ENCODE results near the gene SLC25A1.

SLC25A1 gene

GRCh38 chr22:19201869-19202798 lies 23.6 kb upstream of the SLC25A1 start:
- no peak for DNase-seq (ENCODE audit: low read depth, low spot score)
- H3K4me3 ChIP-seq (ENCODE audit: low read depth, low read length): no peak overlapping the region
- TF ChIP-seq, protein P1, sequence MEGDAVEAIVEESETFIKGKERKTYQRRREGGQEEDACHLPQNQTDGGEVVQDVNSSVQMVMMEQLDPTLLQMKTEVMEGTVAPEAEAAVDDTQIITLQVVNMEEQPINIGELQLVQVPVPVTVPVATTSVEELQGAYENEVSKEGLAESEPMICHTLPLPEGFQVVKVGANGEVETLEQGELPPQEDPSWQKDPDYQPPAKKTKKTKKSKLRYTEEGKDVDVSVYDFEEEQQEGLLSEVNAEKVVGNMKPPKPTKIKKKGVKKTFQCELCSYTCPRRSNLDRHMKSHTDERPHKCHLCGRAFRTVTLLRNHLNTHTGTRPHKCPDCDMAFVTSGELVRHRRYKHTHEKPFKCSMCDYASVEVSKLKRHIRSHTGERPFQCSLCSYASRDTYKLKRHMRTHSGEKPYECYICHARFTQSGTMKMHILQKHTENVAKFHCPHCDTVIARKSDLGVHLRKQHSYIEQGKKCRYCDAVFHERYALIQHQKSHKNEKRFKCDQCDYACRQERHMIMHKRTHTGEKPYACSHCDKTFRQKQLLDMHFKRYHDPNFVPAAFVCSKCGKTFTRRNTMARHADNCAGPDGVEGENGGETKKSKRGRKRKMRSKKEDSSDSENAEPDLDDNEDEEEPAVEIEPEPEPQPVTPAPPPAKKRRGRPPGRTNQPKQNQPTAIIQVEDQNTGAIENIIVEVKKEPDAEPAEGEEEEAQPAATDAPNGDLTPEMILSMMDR (IDR thresholded peaks at IDR 0.05; ENCODE audit: low read depth, low read length): no peak
- in situ Hi-C loops (cut with HindIII; ENCODE audit: low sequenced_read_pairs): no loop called here

GRCh38 chr22:19201130-19201868 lies 22.8 kb upstream of the SLC25A1 start:
- TF ChIP-seq, protein P1 (IDR thresholded peaks at IDR 0.05; ENCODE audit: low read depth, low read length): no peak
- in situ Hi-C loops (cut with HindIII; ENCODE audit: low sequenced_read_pairs): no loop called here
- no peak for DNase-seq (ENCODE audit: low read depth, low spot score)
- no peak overlapping the region for H3K4me3 ChIP-seq (ENCODE audit: low read depth, low read length)

- in situ Hi-C loops (cut with HindIII; ENCODE audit: low sequenced_read_pairs): no loop called here
Observed at GRCh38 chr22:19199479-19199878, 20.9 kb upstream of the SLC25A1 start.

GRCh38 chr22:19197997-19198865 lies 19.7 kb upstream of the SLC25A1 start:
- in situ Hi-C loops (cut with HindIII; ENCODE audit: low sequenced_read_pairs): no loop called here
- H3K4me3 ChIP-seq (ENCODE audit: low read depth, low read length): no peak overlapping the region
- TF ChIP-seq, protein P1 (IDR thresholded peaks at IDR 0.05; ENCODE audit: low read depth, low read length): no peak
- DNase-seq (ENCODE audit: low read depth, low spot score): no peak

More at GRCh38 chr22:19199479-19199878, 20.9 kb upstream of the SLC25A1 start:
- no peak overlapping the region for H3K4me3 ChIP-seq (ENCODE audit: low read depth, low read length)
- DNase-seq (ENCODE audit: low read depth, low spot score): no peak
- TF ChIP-seq, protein P1 (IDR thresholded peaks at IDR 0.05; ENCODE audit: low read depth, low read length): no peak

GRCh38 chr22:19196841-19197612 lies 18.5 kb upstream of the SLC25A1 start:
- TF ChIP-seq, protein P1 (IDR thresholded peaks at IDR 0.05; ENCODE audit: low read depth, low read length): no peak
- no peak overlapping the region for H3K4me3 ChIP-seq (ENCODE audit: low read depth, low read length)
- no peak for DNase-seq (ENCODE audit: low read depth, low spot score)
- in situ Hi-C loops (cut with HindIII; ENCODE audit: low sequenced_read_pairs): no loop called here
